Pancreas (tissue), 10 donors: ENCODE results near the gene UGT3A1. TPM values are rescaled to one million over a fixed set of nuclear protein-coding genes. Genes with fewer than 3 reads are reported as not detected.

ENCODE experiments used
- ATAC-seq, 4 donors: fragments of 200-7000 bp; cut with Tn5 transposase; one replicate each; pipeline versions ENCODE4 v1.8.0 to v1.9.1; 2020; ENCODE audit warnings: mild to moderate bottlenecking in 4 of 4, moderate library complexity in 4 of 4
- DNase-seq, 6 donors: peaks; one replicate each; pipeline ENCODE4 v3.0.0-alpha.2; 2020
- FAIRE-seq: peaks from 2 replicates; lab custom pipeline; 2012; peaks lifted over from hg19 to GRCh38; lab: Jason Lieb, UNC
- H3K27ac ChIP-seq, 4 donors: fragments of 200-600 bp; sonication (generic); 1 replicate in 3 of 4; 2 replicates in 1 of 4; pipeline versions ENCODE4 v1.5.0 to v1.8.0; 2020
- H3K27me3 ChIP-seq, 4 donors: fragments of 200-600 bp; one replicate each; pipeline ENCODE4 v1.8.0; 2021
- H3K36me3 ChIP-seq, 3 donors: fragments of 200-600 bp; sonication (generic) in 1 of 3; one replicate each; pipeline versions ENCODE4 v1.5.0 to v1.8.0; 2020 to 2021
- H3K4me1 ChIP-seq, 3 donors: fragments of 200-600 bp; one replicate each; pipeline ENCODE4 v1.8.0; 2021
- H3K4me3 ChIP-seq, 4 donors: fragments of 200-600 bp; sonication (generic) in 2 of 4; one replicate each; pipeline versions ENCODE4 v1.5.0 to v1.8.0; 2020 to 2021
- H3K9me3 ChIP-seq, 4 donors: fragments of 200-600 bp; one replicate each; pipeline ENCODE4 v1.8.0; 2021
- WGBS, 2 donors: extraction: QIAGEN DNeasy Blood & Tissue Kit; methylation state at CpG; one replicate each; pipeline ENCODE4 v1.1.7; 2013; 5-methylcytosine and 5-hydroxymethylcytosine counted together
- intact Hi-C, 3 donors: fragments of 100-400 bp; cut with DNase I; formaldehyde crosslinking; loops; one replicate each; pipeline versions ENCODE4 v1.11.1 to v1.14.2; 2022
- polyA plus RNA-seq, 2 donors: library from polyadenylated mRNA; stranded (reverse); fragments of 200-250 nt; gene quantifications; one replicate each; pipeline ENCODE4 v1.2.3, GENCODE V29; 2013
- total RNA-seq, 6 donors: library from RNA; stranded (reverse); fragmentation: NEBNext Ultra II Directional in 4 of 6; extraction: Animal tissue kit (Norgen Biotek cat#: 25700) in 4 of 6; gene quantifications; one replicate each; pipeline versions ENCODE4 v1.2.1 to v1.2.4, GENCODE V29; 2021 to 2023
- TF ChIP-seq, protein P1 (sequence below), 4 donors: fragments of 200-600 bp; sonication (generic) in 3 of 4; IDR thresholded peaks; one replicate each; pipeline versions ENCODE4 v1.5.0 to v1.8.0; 2021; ENCODE audit warnings: antibody characterized with exemption in 4 of 4
- donor health status: healthy with polysubstance abuse.
- donor health status: DM: no; HTN: no; CAD: no; lungs with moderate emphysema.
- donor health status: DM: no; HTN: no; CAD: no.
- donor health status: control.
- donor health status: control.
- donor health status: Bipolar disorder and iron deficiency.
- donor health status: DM: yes; HTN: yes; CAD: no.
- donor health status: DM: no; HTN: no; CAD: no.
- donor health status: DM: no; HTN: no; CAD: no.
- donor health status: DM: yes; HTN: yes; CAD: no.

Gene UGT3A1
- total and polyA plus RNA-seq, 8 donors = not detected

DNA sequence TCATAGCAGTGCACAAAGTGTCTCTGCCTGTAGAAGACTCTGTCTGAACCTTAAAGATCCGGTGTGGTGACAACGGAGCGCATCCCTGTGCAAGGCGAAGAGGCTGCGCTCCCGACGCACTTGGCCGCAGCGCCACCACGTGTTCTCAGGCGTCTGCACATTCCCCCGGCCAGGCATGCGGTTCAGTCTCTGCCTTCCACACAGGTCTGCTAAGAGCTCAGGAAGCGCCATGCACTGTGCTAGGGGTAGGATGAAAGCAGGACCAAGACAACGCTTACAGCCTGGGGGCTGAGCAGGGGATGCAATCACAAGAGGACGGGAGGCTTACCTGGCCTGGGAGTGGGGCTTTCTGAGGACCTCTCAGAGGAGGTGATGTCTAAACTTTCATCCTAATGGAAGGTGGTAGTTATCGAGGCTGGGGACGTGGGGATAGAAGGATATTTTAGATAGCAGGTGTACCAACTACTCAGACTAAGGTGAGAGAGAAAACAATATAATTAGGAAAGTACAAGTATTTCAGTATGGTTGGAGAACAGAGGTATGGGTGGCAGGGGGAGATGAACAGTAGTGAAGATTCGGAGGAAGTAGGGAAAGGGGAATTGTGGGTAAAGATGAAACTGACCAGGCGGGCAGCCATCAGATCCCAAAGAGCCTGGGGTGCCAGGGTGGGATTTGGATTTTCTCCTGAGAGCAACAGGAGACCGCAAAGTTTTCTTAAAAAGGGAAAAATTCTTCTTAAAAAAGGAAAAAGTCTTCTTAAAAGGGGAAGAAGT, 66.1 kb downstream of the UGT3A1 start:
- H3K4me1 ChIP-seq = no peaks in the 10 kb centered on the region
- peak; percentile 11 to 79 (median 32) for DNase-seq
- FAIRE-seq = no peak
- 12% methylated on average over 21 of the region's 21 CpGs for WGBS, 2 donors
- no peaks in the 10 kb centered on the region for H3K36me3 ChIP-seq
- no peak overlapping the region for H3K4me3 ChIP-seq
- ATAC-seq = peak; percentile 56 to 91 (median 86)
- TF ChIP-seq, protein P1, sequence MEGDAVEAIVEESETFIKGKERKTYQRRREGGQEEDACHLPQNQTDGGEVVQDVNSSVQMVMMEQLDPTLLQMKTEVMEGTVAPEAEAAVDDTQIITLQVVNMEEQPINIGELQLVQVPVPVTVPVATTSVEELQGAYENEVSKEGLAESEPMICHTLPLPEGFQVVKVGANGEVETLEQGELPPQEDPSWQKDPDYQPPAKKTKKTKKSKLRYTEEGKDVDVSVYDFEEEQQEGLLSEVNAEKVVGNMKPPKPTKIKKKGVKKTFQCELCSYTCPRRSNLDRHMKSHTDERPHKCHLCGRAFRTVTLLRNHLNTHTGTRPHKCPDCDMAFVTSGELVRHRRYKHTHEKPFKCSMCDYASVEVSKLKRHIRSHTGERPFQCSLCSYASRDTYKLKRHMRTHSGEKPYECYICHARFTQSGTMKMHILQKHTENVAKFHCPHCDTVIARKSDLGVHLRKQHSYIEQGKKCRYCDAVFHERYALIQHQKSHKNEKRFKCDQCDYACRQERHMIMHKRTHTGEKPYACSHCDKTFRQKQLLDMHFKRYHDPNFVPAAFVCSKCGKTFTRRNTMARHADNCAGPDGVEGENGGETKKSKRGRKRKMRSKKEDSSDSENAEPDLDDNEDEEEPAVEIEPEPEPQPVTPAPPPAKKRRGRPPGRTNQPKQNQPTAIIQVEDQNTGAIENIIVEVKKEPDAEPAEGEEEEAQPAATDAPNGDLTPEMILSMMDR (IDR thresholded peaks at IDR 0.05) = peak in 2 of 4 donors; percentile 15 to 32
- peaks cover 0 to 7% (median 2%) of the 10 kb centered on the region in 4 donors for H3K27me3 ChIP-seq
- no peak overlapping the region for H3K27ac ChIP-seq
- H3K9me3 ChIP-seq = no peaks in the 10 kb centered on the region
- intact Hi-C loops = loop anchor here in 2 of 3 donors (10.0 kb wide), 3 partner anchors 140 to 840 kb away; no protein-coding TSS in a partner anchor

DNA sequence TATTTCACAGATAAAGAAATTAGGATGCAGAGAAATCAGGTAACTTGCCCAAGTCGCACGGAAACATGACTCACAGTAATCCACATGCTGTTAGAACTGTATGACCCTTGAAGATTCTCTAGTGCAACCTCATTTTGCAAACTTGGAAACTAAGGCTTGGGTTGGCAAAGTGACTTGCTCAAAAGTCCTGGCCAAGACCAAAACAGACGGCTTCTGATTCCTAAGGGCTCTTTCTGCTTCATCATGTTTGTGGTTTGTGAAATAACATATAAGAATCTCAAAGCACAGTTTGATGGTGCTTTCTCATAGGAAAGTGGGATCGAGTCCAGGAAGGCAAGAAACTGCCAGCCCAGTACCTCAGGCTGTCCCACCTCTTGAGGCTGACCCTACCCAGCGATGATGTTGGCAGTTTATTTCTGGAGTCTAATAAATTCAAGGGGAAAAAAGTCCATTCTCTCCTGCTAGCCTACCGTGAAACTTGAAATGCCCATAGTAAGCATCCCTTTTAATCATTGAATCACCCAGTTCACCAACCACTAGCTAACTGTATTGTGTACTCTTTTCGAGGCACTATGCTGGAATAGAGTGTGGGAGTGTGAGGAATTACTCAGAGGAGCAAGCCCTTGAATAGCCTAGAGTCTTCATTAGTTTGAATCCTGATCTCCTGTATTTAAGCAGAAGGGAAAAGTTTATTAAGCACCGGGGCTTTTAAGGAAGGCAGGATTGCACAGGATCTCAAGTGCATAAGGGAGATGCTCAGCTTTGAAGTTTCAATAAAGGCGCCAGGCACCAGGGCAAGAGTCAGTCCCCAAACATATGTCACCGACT, 66.9 kb downstream of the UGT3A1 start:
- 44 to 49% methylated on average over 10 of the region's 10 CpGs for WGBS, 2 donors
- intact Hi-C loops = loop anchor here in 2 of 3 donors (10.0 kb wide), 3 partner anchors 140 to 840 kb away; no protein-coding TSS in a partner anchor
- H3K4me3 ChIP-seq = no peak overlapping the region
- no peak overlapping the region for H3K27ac ChIP-seq
- TF ChIP-seq, protein P1 (IDR thresholded peaks at IDR 0.05) = no peak
- DNase-seq = no peak
- no peak for ATAC-seq
- H3K9me3 ChIP-seq = no peaks in the 10 kb centered on the region
- FAIRE-seq = no peak
- H3K4me1 ChIP-seq = no peaks in the 10 kb centered on the region
- H3K36me3 ChIP-seq = no peaks in the 10 kb centered on the region
- peaks cover 0 to 7% (median 2%) of the 10 kb centered on the region in 4 donors for H3K27me3 ChIP-seq

DNA sequence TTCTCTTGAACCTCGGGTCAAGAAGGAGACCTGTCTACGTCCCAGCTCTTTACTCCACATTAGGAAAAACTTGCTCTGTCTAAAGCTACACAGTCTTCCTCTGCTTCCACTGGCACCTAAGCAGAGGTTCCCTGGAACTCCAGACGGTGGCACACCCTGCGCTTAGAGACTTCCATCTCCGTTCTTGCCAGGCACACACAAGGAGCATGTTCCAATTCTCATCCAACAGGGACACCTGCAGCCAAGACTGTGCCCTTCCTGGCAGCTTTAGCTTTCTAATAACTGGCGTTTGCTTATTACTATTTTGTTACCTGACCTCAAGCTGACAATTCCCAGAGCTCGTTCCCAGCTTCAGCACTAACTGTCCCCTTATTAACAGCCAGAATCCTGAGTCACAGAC, 68.7 kb downstream of the UGT3A1 start:
- H3K4me3 ChIP-seq = no peak overlapping the region
- H3K4me1 ChIP-seq = no peaks in the 10 kb centered on the region
- intact Hi-C loops = loop anchor here in 2 of 3 donors (10.0 kb wide), 3 partner anchors 138 to 838 kb away; no protein-coding TSS in a partner anchor
- H3K27me3 ChIP-seq = peaks cover 0 to 7% (median 2%) of the 10 kb centered on the region in 4 donors
- no peaks in the 10 kb centered on the region for H3K9me3 ChIP-seq
- H3K27ac ChIP-seq = no peak overlapping the region
- ATAC-seq (no peak), FAIRE-seq (no peak), DNase-seq (no peak)
- no peaks in the 10 kb centered on the region for H3K36me3 ChIP-seq
- WGBS, 2 donors = 43 to 63% methylated on average over 7 of the region's 7 CpGs
- TF ChIP-seq, protein P1 (IDR thresholded peaks at IDR 0.05) = no peak

DNA sequence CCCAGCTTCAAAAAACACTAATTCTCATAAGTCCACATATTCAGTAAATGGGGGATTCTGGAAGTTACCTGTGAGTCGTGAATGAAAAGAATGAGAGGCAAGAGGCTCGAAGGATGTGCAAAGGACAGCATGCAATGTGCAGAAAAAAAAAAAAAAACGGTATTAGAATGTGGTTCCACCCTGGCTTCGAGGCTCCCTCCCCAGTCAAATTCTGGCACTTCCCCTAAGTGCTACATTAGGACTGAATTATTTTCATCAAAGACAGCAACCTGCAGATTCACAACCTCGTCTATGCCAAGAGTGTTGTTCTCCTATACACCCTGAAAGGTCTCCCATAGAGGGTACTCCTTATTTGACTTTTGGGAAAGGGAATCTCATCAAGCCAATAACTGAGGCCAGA, 69.3 kb downstream of the UGT3A1 start:
- DNase-seq (no peak), FAIRE-seq (no peak), ATAC-seq (no peak)
- intact Hi-C loops = loop anchor here in 2 of 3 donors (10.0 kb wide), 3 partner anchors 137 to 837 kb away; no protein-coding TSS in a partner anchor
- H3K27me3 ChIP-seq = peaks cover 0 to 7% (median 2%) of the 10 kb centered on the region in 4 donors
- H3K36me3 ChIP-seq = no peaks in the 10 kb centered on the region
- no peak overlapping the region for H3K27ac ChIP-seq
- WGBS, 2 donors = 41 to 43% methylated on average over 5 of the region's 5 CpGs
- no peaks in the 10 kb centered on the region for H3K9me3 ChIP-seq
- H3K4me3 ChIP-seq = no peak overlapping the region
- TF ChIP-seq, protein P1 (IDR thresholded peaks at IDR 0.05) = no peak
- H3K4me1 ChIP-seq = no peaks in the 10 kb centered on the region
